ENCODE results near the gene TOMM34. TPM values are rescaled to one million over a fixed set of nuclear protein-coding genes. Genes with fewer than 3 reads are reported as not detected.

TOMM34 gene
- total RNA-seq, 1 experiment from 2014 or later: 37.5 TPM

DNA sequence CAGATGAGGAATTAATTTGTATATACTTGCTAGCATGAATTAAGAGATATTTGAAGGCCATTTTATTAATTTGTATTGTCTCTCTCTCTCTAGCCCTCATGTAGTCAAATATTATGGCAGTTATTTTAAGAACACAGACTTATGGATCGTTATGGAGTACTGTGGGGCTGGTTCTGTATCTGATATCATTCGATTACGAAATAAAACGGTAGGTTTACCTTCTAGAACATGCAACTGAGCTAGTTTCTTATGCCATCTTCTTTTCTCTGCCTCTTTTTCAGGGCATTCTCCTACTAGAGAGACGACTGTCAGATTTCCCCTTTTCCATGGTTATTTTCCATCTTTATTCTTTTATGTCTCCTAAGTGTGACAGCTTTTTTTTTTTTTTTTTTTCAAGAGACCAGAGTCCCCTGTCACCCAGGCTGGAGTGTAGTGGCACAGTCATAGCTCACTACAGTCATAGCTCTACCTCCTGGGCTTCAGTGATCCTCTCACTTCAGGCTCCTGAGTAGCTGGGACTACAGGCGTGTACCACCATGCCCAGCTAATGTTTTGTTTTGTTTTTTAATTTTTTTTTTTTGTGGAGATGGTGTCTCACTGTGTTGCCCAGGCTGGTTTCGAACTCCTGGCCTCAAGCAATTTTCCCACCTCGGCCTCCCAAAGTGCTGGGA lies 21.7 kb upstream of the TOMM34 start:
- Mint-ChIP-seq H3K4me1 (no peaks in the 10 kb centered on the region), H3K27me3 (ENCODE audit: low read depth) (no peaks in the 10 kb centered on the region), H3K36me3 (ENCODE audit: insufficient read depth in 1 of 3, low read depth in 3 of 3) (peaks cover 5 to 58% (median 46%) of the 10 kb centered on the region in 3 experiments; a peak in 6 of 7 replicates), H3K9me3 (no peaks in the 10 kb centered on the region), H3K4me3 (no peak overlapping the region), H3K27ac (no peak overlapping the region)
- WGBS (ENCODE audit: extremely low coverage, insufficient read length, low lambda C conversion rate): no CpG with 5 or more reads among the region's 8 CpGs
- H3K23me2 ChIP-seq (ENCODE audit: insufficient read length, low read depth, low read length, poor library complexity, severe bottlenecking): no peaks in the 10 kb centered on the region
- H2BK20ac ChIP-seq (ENCODE audit: low read depth, low read length, poor library complexity, severe bottlenecking): no peak overlapping the region
- H2BK5ac ChIP-seq (ENCODE audit: insufficient read length, low read length): no peak overlapping the region
- H3K4me1 ChIP-seq (ENCODE audit: insufficient read depth, low read length): no peaks in the 10 kb centered on the region
- no peak overlapping the region for H4K91ac ChIP-seq (ENCODE audit: insufficient read length, low read depth, low read length)
- H4K20me1 ChIP-seq (ENCODE audit: control insufficient read depth, insufficient read depth, insufficient read length): no peaks in the 10 kb centered on the region
- no peak overlapping the region for H4K5ac ChIP-seq (ENCODE audit: insufficient read length, low read depth, low read length)
- no peaks in the 10 kb centered on the region for H3K79me1 ChIP-seq (ENCODE audit: insufficient read depth, low read depth, low read length, poor library complexity, severe bottlenecking)
- no peak overlapping the region for H4K8ac ChIP-seq (replicated peaks; ENCODE audit: insufficient read length, low read depth, low read length)
- TF ChIP-seq, protein P1, sequence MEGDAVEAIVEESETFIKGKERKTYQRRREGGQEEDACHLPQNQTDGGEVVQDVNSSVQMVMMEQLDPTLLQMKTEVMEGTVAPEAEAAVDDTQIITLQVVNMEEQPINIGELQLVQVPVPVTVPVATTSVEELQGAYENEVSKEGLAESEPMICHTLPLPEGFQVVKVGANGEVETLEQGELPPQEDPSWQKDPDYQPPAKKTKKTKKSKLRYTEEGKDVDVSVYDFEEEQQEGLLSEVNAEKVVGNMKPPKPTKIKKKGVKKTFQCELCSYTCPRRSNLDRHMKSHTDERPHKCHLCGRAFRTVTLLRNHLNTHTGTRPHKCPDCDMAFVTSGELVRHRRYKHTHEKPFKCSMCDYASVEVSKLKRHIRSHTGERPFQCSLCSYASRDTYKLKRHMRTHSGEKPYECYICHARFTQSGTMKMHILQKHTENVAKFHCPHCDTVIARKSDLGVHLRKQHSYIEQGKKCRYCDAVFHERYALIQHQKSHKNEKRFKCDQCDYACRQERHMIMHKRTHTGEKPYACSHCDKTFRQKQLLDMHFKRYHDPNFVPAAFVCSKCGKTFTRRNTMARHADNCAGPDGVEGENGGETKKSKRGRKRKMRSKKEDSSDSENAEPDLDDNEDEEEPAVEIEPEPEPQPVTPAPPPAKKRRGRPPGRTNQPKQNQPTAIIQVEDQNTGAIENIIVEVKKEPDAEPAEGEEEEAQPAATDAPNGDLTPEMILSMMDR (conservative IDR thresholded peaks at IDR 0.05): no peak
- no peak overlapping the region for H3K14ac ChIP-seq (ENCODE audit: insufficient read depth, low read length)
- no peak overlapping the region for H3K4ac ChIP-seq (ENCODE audit: low read depth, low read length)
- H2BK120ac ChIP-seq (ENCODE audit: low read depth, low read length, poor library complexity, severe bottlenecking): no peak overlapping the region
- H2AFZ ChIP-seq (ENCODE audit: low read length): no peak overlapping the region
- no peak overlapping the region for H2BK12ac ChIP-seq (ENCODE audit: insufficient read length, low read depth, low read length)
- H3K56ac ChIP-seq (ENCODE audit: insufficient read length, low read depth, low read length): no peak overlapping the region
- no peak overlapping the region for H3T11ph ChIP-seq (ENCODE audit: low read length)
- no peak overlapping the region for H2AK5ac ChIP-seq (ENCODE audit: insufficient read length, low read length)
- no peak overlapping the region for H3K23ac ChIP-seq (ENCODE audit: insufficient read length, low read depth, low read length)
- no peak overlapping the region for H2BK15ac ChIP-seq (ENCODE audit: low read depth, low read length)
- no peaks in the 10 kb centered on the region for H3K79me2 ChIP-seq (ENCODE audit: insufficient read depth, low read length)
- DNase-seq: no peak
- no peak overlapping the region for H3K9ac ChIP-seq (ENCODE audit: extremely low read depth, insufficient read length, low read length)
- H3K27ac ChIP-seq (ENCODE audit: insufficient read length, low read depth, low read length): no peak overlapping the region
- no peak overlapping the region for H3K18ac ChIP-seq (ENCODE audit: insufficient read length, low read depth, low read length)
- no peaks in the 10 kb centered on the region for H3K9me3 ChIP-seq (ENCODE audit: control insufficient read depth, low read depth, low read length)
- H3K27me3 ChIP-seq (ENCODE audit: insufficient read depth, low read length): no peaks in the 10 kb centered on the region
- no peak overlapping the region for H3K4me2 ChIP-seq (ENCODE audit: insufficient read depth, insufficient read length, low read length)
